HEK293 (cell line): ENCODE data around the gene CTDNEP1.

Experiments used
- CTCF ChIA-PET: fragments of 350-600 bp; formaldehyde crosslinking; extraction: SDS; loops from one replicate; lab custom pipeline; 2021; ENCODE audit warnings: antibody characterized with exemption; lab: Yijun Ruan, JAX
- POLR2A ChIA-PET: fragments of 300-600 bp; formaldehyde crosslinking; extraction: SDS; loops from one replicate; lab custom pipeline; 2020; ENCODE audit warnings: antibody characterized with exemption, inconsistent platforms; lab: Yijun Ruan, JAX
- H3K27ac ChIP-seq: fragments of 200-500 bp; sonication (Bioruptor generic); 2 replicates; pipeline ENCODE4 v1.5.1; 2014; ENCODE audit warnings: low read depth, low read length, control low read depth, inconsistent platforms; ENCODE audit errors: extremely low read depth
- H3K36me3 ChIP-seq, 2 experiments: fragments of 200-500 bp in 1 of 2; sonication (Bioruptor generic) in 1 of 2; 1 replicate in 1 of 2; 2 replicates in 1 of 2; pipeline ENCODE4 v1.5.1; 2014 to 2017; ENCODE audit warnings: inconsistent platforms in 2 of 2, low read length in 2 of 2; ENCODE audit not compliant: control insufficient read depth in 2 of 2, insufficient read depth in 1 of 2
- H3K4me1 ChIP-seq: fragments of 200-500 bp; sonication (Bioruptor generic); 2 replicates; pipeline ENCODE4 v1.5.1; 2014; ENCODE audit warnings: mild to moderate bottlenecking, low read length, inconsistent platforms; ENCODE audit not compliant: control insufficient read depth, insufficient read depth
- H3K4me3 ChIP-seq: 2 replicates; pipeline ENCODE4 v1.5.1; 2011; ENCODE audit warnings: low read depth, mild to moderate bottlenecking, control low read depth, low read length, moderate library complexity
- H3K9me3 ChIP-seq: fragments of 200-500 bp; sonication (Bioruptor generic); 2 replicates; pipeline ENCODE4 v1.5.1; 2014; ENCODE audit warnings: low read depth, low read length, inconsistent platforms; ENCODE audit not compliant: control insufficient read depth, insufficient read depth
- BCL6B ChIP-seq: fragments of 450-650 bp; formaldehyde crosslinking; IDR thresholded peaks from 2 replicates; pipeline ENCODE4 v1.5.1; 2017; ENCODE audit warnings: missing biosample characterization, missing genetic modification characterization
- SETDB1 ChIP-seq: IDR thresholded peaks from one replicate; pipeline ENCODE4 v1.6.1; 2017; ENCODE audit warnings: mild to moderate bottlenecking, low read length, moderate library complexity, mixed read lengths; ENCODE audit not compliant: insufficient read length
- ZBTB11 ChIP-seq: fragments of 450-650 bp; formaldehyde crosslinking; conservative IDR thresholded peaks from 2 replicates; pipeline ENCODE4 v1.5.1; 2016; ENCODE audit warnings: low read depth, missing biosample characterization, missing genetic modification characterization
- ZBTB44 ChIP-seq: fragments of 450-650 bp; IDR thresholded peaks from 2 replicates; pipeline ENCODE4 v1.5.1; 2018; ENCODE audit warnings: missing biosample characterization, mild to moderate bottlenecking, missing genetic modification characterization
- ZBTB7A ChIP-seq: fragments of 450-650 bp; formaldehyde crosslinking; IDR thresholded peaks from 2 replicates; pipeline ENCODE4 v1.5.1; 2016; ENCODE audit warnings: low read depth, missing biosample characterization, missing genetic modification characterization
- ZBTB8A ChIP-seq: fragments of 450-650 bp; formaldehyde crosslinking; IDR thresholded peaks from 2 replicates; pipeline ENCODE4 v1.5.1; 2016; ENCODE audit warnings: missing biosample characterization, missing genetic modification characterization
- ZNF114 ChIP-seq: fragments of 450-650 bp; formaldehyde crosslinking; IDR thresholded peaks from 2 replicates; pipeline ENCODE4 v1.5.0; 2017; ENCODE audit warnings: missing biosample characterization, missing genetic modification characterization
- ZNF157 ChIP-seq: fragments of 450-650 bp; formaldehyde crosslinking; IDR thresholded peaks from 2 replicates; pipeline ENCODE4 v1.5.1; 2016; ENCODE audit warnings: missing biosample characterization, missing genetic modification characterization
- ZNF175 ChIP-seq: fragments of 450-650 bp; formaldehyde crosslinking; IDR thresholded peaks from 2 replicates; pipeline ENCODE4 v1.5.1; 2016; ENCODE audit warnings: missing biosample characterization, missing genetic modification characterization
- ZNF18 ChIP-seq: fragments of 450-650 bp; formaldehyde crosslinking; IDR thresholded peaks from 2 replicates; pipeline ENCODE4 v1.5.1; 2016; ENCODE audit warnings: missing biosample characterization, missing genetic modification characterization
- ZNF184 ChIP-seq: fragments of 450-650 bp; IDR thresholded peaks from 2 replicates; pipeline ENCODE4 v1.5.1; 2018; ENCODE audit warnings: missing biosample characterization, mild to moderate bottlenecking, missing genetic modification characterization
- ZNF223 ChIP-seq: fragments of 450-650 bp; formaldehyde crosslinking; IDR thresholded peaks from 2 replicates; pipeline ENCODE4 v1.5.1; 2016; ENCODE audit warnings: missing biosample characterization, missing genetic modification characterization
- ZNF266 ChIP-seq: fragments of 450-650 bp; formaldehyde crosslinking; IDR thresholded peaks from 2 replicates; pipeline ENCODE4 v1.5.1; 2016; ENCODE audit warnings: missing biosample characterization, missing genetic modification characterization, low read depth
- ZNF341 ChIP-seq: fragments of 450-650 bp; formaldehyde crosslinking; IDR thresholded peaks from 2 replicates; pipeline ENCODE4; 2016; ENCODE audit warnings: low read depth, missing biosample characterization, missing genetic modification characterization
- ZNF362 ChIP-seq: fragments of 450-650 bp; formaldehyde crosslinking; IDR thresholded peaks from 2 replicates; pipeline ENCODE4 v1.5.1; 2016; ENCODE audit warnings: missing biosample characterization, missing genetic modification characterization
- ZNF404 ChIP-seq: fragments of 450-650 bp; formaldehyde crosslinking; IDR thresholded peaks from 2 replicates; pipeline ENCODE4 v1.5.1; 2017; ENCODE audit warnings: missing biosample characterization, missing genetic modification characterization
- ZNF530 ChIP-seq: fragments of 450-650 bp; formaldehyde crosslinking; IDR thresholded peaks from 2 replicates; pipeline ENCODE4 v1.5.1; 2016; ENCODE audit warnings: low read depth, missing biosample characterization, missing genetic modification characterization
- ZNF704 ChIP-seq: fragments of 450-650 bp; formaldehyde crosslinking; IDR thresholded peaks from 2 replicates; pipeline ENCODE4 v1.5.1; 2016; ENCODE audit warnings: missing biosample characterization, missing genetic modification characterization
- ZNF707 ChIP-seq: fragments of 450-650 bp; formaldehyde crosslinking; IDR thresholded peaks from 2 replicates; pipeline ENCODE4 v1.5.1; 2016; ENCODE audit warnings: missing biosample characterization, missing genetic modification characterization
- ZNF837 ChIP-seq: fragments of 450-650 bp; formaldehyde crosslinking; IDR thresholded peaks from 2 replicates; pipeline ENCODE4 v1.5.1; 2016; ENCODE audit warnings: missing biosample characterization, missing genetic modification characterization
- ZXDB ChIP-seq: fragments of 450-650 bp; formaldehyde crosslinking; IDR thresholded peaks from 2 replicates; pipeline ENCODE4 v1.5.1; 2016; ENCODE audit warnings: missing biosample characterization, missing genetic modification characterization

Gene CTDNEP1

GRCh38 chr17:7261379-7262191 lies 10.1 kb upstream of the CTDNEP1 start:
- H3K4me1 ChIP-seq, result peaks cover 18% of the 10 kb centered on the region
- peak overlapping the region; percentile 40 for H3K4me3 ChIP-seq
- no peaks in the 10 kb centered on the region for H3K9me3 ChIP-seq
- TF ChIP-seq ZNF530, result no peak
- TF ChIP-seq ZNF223 (tag by site-specific recombination), result peak; percentile 55; the same call in 1 of the 2 replicates
- TF ChIP-seq ZBTB8A (tag by site-specific recombination), result no peak
- no peak for TF ChIP-seq ZNF707 (tag by site-specific recombination)
- TF ChIP-seq, all 188 proteins: peak for 1
- Histone ChIP-seq H3K36me3 (peaks cover 16 to 40% of the 10 kb centered on the region in 2 experiments; a peak in 2 of 3 replicates), H3K27ac (peak overlapping the region; percentile 41; the same call in 1 of the 2 replicates)
- ChIA-PET CTCF (interaction anchor here (0.6 kb wide), 1 partner anchor 35 kb away, joined by 3 read pairs; no protein-coding TSS in a partner anchor), POLR2A (interaction anchor here (1.0 kb wide), 1 partner anchor 37 kb away, joined by 3 read pairs; no protein-coding TSS in a partner anchor)

- Histone ChIP-seq H3K4me3 (peak overlapping the region; percentile 40), H3K9me3 (no peaks in the 10 kb centered on the region), H3K27ac (peak overlapping the region; percentile 5; the same call in 1 of the 2 replicates), H3K4me1 (peaks cover 18% of the 10 kb centered on the region), H3K36me3 (peaks cover 20 to 47% of the 10 kb centered on the region in 2 experiments; a peak in 2 of 3 replicates)
- POLR2A ChIA-PET, result interaction anchor here (0.7 to 0.9 kb wide), 2 partner anchors 19 to 21 kb away, joined by 3 to 5 read pairs; partner anchors contain the start of gene GABARAP
- CTCF ChIA-PET, result interaction anchor here (0.6 to 1.4 kb wide), 2 partner anchors 20 to 36 kb away, joined by 3 to 4 read pairs; no protein-coding TSS in a partner anchor
- TF ChIP-seq ZXDB (tag by site-specific recombination), result no peak
- TF ChIP-seq ZNF157, result no peak
- TF ChIP-seq ZNF114 (tag by site-specific recombination), result no peak
- no peak for TF ChIP-seq ZBTB44 (tag by site-specific recombination)
- TF ChIP-seq ZBTB7A (tag by site-specific recombination), result no peak
- TF ChIP-seq ZBTB11 (tag by site-specific recombination), result no peak
- TF ChIP-seq ZNF175 (tag by site-specific recombination), result no peak
- no peak for TF ChIP-seq SETDB1
- TF ChIP-seq ZNF362 (tag by site-specific recombination), result no peak
- TF ChIP-seq ZNF404 (tag by site-specific recombination), result no peak
- no peak for TF ChIP-seq ZNF837 (tag by site-specific recombination)
- no peak for TF ChIP-seq ZNF341 (tag by site-specific recombination)
- no peak for TF ChIP-seq ZNF266 (tag by site-specific recombination)
- TF ChIP-seq ZNF704 (tag by site-specific recombination), result no peak
- no peak for TF ChIP-seq BCL6B (tag by site-specific recombination)
- no peak for TF ChIP-seq ZNF184 (tag by site-specific recombination)
- TF ChIP-seq ZNF18, result no peak
- TF ChIP-seq, all 188 proteins: peak for 0
These were observed 9.3 kb upstream of the CTDNEP1 start for GRCh38 chr17:7260651-7261378.
